ENCODE results near the gene PHC2.

PHC2 gene

GRCh38 chr1:33384040-33384812 is 46.7 kb downstream of the PHC2 start:
- TF ChIP-seq, protein P1, sequence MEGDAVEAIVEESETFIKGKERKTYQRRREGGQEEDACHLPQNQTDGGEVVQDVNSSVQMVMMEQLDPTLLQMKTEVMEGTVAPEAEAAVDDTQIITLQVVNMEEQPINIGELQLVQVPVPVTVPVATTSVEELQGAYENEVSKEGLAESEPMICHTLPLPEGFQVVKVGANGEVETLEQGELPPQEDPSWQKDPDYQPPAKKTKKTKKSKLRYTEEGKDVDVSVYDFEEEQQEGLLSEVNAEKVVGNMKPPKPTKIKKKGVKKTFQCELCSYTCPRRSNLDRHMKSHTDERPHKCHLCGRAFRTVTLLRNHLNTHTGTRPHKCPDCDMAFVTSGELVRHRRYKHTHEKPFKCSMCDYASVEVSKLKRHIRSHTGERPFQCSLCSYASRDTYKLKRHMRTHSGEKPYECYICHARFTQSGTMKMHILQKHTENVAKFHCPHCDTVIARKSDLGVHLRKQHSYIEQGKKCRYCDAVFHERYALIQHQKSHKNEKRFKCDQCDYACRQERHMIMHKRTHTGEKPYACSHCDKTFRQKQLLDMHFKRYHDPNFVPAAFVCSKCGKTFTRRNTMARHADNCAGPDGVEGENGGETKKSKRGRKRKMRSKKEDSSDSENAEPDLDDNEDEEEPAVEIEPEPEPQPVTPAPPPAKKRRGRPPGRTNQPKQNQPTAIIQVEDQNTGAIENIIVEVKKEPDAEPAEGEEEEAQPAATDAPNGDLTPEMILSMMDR (IDR thresholded peaks at IDR 0.05; ENCODE audit: insufficient read depth, low read depth, low read length, missing control alignments) = no peak
- no peak for DNase-seq (ENCODE audit: low read depth)

GRCh38 chr1:33383489-33383888 is 47.4 kb downstream of the PHC2 start:
- TF ChIP-seq, protein P1 (IDR thresholded peaks at IDR 0.05; ENCODE audit: insufficient read depth, low read depth, low read length, missing control alignments) = no peak
- no peak for DNase-seq (ENCODE audit: low read depth)

More at GRCh38 chr1:33384040-33384812, 46.7 kb downstream of the PHC2 start:
- no peak overlapping the region for H3K4me3 ChIP-seq (ENCODE audit: low read depth, low read length)

DNA sequence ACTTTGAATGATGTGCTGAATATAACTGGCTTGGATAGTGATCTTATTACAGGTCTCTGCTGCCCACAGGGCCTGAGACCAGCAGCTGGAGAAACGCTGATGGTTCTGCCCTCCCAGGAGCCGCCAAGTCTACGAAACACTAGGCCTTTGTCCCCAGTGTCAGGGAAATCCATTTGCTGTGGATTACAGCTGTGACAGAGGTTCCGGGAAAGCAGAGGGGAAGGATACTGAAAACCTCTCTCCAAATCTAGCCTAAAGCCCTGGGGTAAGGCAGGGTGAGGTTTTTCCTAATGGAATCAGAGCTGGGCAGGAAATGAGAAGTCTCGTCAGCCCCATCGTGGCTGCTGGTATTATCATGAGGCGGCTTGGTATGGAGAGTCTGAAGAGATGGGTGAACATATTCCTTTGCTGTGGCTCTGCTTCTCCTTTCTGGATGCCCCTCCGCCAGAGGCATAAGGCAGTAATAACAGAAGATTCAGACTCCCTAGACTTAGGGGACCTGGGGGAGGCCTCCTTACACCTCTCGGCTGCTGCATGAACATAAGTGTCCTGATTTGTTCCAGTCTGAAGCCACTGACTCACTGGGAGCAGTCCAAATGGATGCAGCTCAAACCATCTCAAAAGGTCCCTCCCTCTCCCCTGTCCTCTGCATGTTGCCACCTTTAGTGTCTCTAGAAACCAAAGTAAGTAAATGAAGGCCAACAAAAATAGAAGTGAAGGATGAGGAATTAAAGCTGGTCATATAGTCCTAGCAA is 48.1 kb downstream of the PHC2 start:
- TF ChIP-seq, protein P1 (IDR thresholded peaks at IDR 0.05; ENCODE audit: insufficient read depth, low read depth, low read length, missing control alignments) = no peak
- DNase-seq (ENCODE audit: low read depth) = no peak
- no peak overlapping the region for H3K4me3 ChIP-seq (ENCODE audit: low read depth, low read length)

More at GRCh38 chr1:33383489-33383888, 47.4 kb downstream of the PHC2 start:
- no peak overlapping the region for H3K4me3 ChIP-seq (ENCODE audit: low read depth, low read length)

- no peak for DNase-seq (ENCODE audit: low read depth)
- TF ChIP-seq, protein P1 (IDR thresholded peaks at IDR 0.05; ENCODE audit: insufficient read depth, low read depth, low read length, missing control alignments) = no peak
Observed at GRCh38 chr1:33381977-33382376, 48.9 kb downstream of the PHC2 start.

GRCh38 chr1:33380811-33381210 is 50.1 kb downstream of the PHC2 start:
- DNase-seq (ENCODE audit: low read depth) = no peak
- TF ChIP-seq, protein P1 (IDR thresholded peaks at IDR 0.05; ENCODE audit: insufficient read depth, low read depth, low read length, missing control alignments) = no peak

More at GRCh38 chr1:33381977-33382376, 48.9 kb downstream of the PHC2 start:
- H3K4me3 ChIP-seq (ENCODE audit: low read depth, low read length) = no peak overlapping the region

GRCh38 chr1:33379631-33380354 is 51.1 kb downstream of the PHC2 start:
- DNase-seq (ENCODE audit: low read depth) = no peak
- TF ChIP-seq, protein P1 (IDR thresholded peaks at IDR 0.05; ENCODE audit: insufficient read depth, low read depth, low read length, missing control alignments) = no peak

More at GRCh38 chr1:33380811-33381210, 50.1 kb downstream of the PHC2 start:
- H3K4me3 ChIP-seq (ENCODE audit: low read depth, low read length) = no peak overlapping the region

More at GRCh38 chr1:33379631-33380354, 51.1 kb downstream of the PHC2 start:
- no peak overlapping the region for H3K4me3 ChIP-seq (ENCODE audit: low read depth, low read length)
